ENCODE data around the gene GCK. TPM values are rescaled to one million over a fixed set of nuclear protein-coding genes. Genes with fewer than 3 reads are reported as not detected.
"Not testable (repeated sequence)": the region's sequence is repeated elsewhere in the genome, so short reads cannot be mapped to it uniquely, and the experiment has no call there.

Gene GCK
- total RNA-seq, 2 donors from 2014 or later = 1.3 to 2.1 TPM

- Histone ChIP-seq H3K27me3 (no peaks in the 10 kb centered on the region), H3K9me3 (no peaks in the 10 kb centered on the region), H3K4me3 (no peak overlapping the region), H3K27ac (no peak overlapping the region), H3K4me1 (no peaks in the 10 kb centered on the region), H3K36me3 (replicated peaks in 1 of 2; ENCODE audit: insufficient read depth in 1 of 2, low read depth in 2 of 2) (no peaks in the 10 kb centered on the region)
- no peak for TF ChIP-seq POLR2A (IDR thresholded peaks at IDR 0.05)
- TF ChIP-seq, protein P1, sequence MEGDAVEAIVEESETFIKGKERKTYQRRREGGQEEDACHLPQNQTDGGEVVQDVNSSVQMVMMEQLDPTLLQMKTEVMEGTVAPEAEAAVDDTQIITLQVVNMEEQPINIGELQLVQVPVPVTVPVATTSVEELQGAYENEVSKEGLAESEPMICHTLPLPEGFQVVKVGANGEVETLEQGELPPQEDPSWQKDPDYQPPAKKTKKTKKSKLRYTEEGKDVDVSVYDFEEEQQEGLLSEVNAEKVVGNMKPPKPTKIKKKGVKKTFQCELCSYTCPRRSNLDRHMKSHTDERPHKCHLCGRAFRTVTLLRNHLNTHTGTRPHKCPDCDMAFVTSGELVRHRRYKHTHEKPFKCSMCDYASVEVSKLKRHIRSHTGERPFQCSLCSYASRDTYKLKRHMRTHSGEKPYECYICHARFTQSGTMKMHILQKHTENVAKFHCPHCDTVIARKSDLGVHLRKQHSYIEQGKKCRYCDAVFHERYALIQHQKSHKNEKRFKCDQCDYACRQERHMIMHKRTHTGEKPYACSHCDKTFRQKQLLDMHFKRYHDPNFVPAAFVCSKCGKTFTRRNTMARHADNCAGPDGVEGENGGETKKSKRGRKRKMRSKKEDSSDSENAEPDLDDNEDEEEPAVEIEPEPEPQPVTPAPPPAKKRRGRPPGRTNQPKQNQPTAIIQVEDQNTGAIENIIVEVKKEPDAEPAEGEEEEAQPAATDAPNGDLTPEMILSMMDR (IDR thresholded peaks at IDR 0.05) = no peak
- DNase-seq (no peak), ATAC-seq (no peak)
- intact Hi-C loops (cut with DNase I) = no loop called here
Observed at GRCh38 chr7:44172352-44172751, 16.9 kb downstream of the GCK start.

DNA sequence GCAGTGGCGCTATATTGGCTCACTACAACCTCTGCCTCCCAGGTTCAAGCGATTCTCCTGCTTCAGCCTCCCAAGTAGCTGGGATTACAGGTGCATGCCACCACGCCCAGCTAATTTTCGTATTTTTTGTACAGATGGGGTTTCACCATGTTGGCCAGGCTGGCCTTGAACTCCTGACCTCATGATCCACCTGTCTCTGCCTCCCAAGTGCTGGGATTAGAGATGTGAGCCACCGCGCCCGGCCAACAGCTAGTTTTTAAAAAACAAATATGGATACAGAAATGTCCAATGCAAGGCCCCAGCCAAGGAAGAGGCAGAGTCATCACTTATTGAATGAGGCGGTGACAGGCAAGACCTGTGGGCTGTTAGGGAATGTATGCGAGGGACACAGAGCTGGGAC is 17.3 kb downstream of the GCK start:
- WGBS, 2 donors = 90 to 93% methylated on average over 9 of the region's 9 CpGs
- H3K27ac ChIP-seq; H3K36me3 ChIP-seq (replicated peaks in 1 of 2; ENCODE audit: insufficient read depth in 1 of 2, low read depth in 2 of 2); H3K9me3 ChIP-seq; intact Hi-C loops (cut with DNase I); H3K4me3 ChIP-seq; H3K4me1 ChIP-seq; DNase-seq; ATAC-seq; H3K27me3 ChIP-seq: not testable (repeated sequence)

DNA sequence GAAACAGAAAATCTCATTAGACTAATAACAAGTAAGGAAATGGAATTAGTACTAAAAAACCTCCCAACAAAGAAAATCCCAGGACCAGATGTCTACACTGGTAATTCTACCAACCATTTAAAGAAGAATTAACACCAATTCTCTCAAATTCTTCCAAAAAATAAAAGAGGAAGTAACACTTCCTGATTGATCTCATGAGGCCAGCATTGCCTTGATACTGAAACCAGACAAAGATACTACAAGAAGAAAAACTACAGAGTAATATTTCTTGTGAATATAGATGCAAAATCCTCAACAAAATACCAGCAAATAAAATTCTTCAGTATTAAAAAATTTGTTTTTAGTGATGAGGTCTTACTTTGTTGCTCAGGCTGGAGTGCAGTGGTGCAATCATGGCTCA is 21.3 kb downstream of the GCK start:
- DNase-seq = no peak
- intact Hi-C loops (cut with DNase I) = no loop called here
- TF ChIP-seq, protein P1 (IDR thresholded peaks at IDR 0.05) = no peak
- no peak for TF ChIP-seq POLR2A (IDR thresholded peaks at IDR 0.05)
- Histone ChIP-seq H3K4me3 (no peak overlapping the region), H3K36me3 (replicated peaks in 1 of 2; ENCODE audit: insufficient read depth in 1 of 2, low read depth in 2 of 2) (no peaks in the 10 kb centered on the region), H3K4me1 (no peaks in the 10 kb centered on the region), H3K9me3 (no peaks in the 10 kb centered on the region), H3K27ac (no peak overlapping the region), H3K27me3 (no peaks in the 10 kb centered on the region)
- ATAC-seq = no peak

DNA sequence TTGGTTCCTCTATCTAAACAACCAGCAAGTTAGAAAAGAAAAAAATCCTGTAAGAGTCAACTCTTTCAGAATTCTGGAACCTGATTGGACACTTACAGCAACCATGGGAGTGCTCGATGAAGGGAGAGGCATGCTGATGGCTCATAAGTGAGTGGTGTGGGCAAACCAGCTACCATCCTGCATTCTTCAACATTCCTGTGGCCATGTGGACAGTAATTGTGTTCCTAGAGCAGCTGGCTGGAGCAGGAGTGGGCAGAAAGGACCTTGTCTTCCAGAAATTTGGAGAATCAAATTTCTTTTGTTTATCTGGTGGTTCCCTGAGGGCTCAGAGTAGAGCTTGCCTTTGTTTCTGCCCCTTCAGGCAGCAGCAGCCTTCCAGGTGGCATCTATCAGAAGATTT is 25.6 kb downstream of the GCK start:
- intact Hi-C loops (cut with DNase I) = no loop called here
- H3K27me3 ChIP-seq = no peaks in the 10 kb centered on the region
- DNase-seq = no peak

DNA sequence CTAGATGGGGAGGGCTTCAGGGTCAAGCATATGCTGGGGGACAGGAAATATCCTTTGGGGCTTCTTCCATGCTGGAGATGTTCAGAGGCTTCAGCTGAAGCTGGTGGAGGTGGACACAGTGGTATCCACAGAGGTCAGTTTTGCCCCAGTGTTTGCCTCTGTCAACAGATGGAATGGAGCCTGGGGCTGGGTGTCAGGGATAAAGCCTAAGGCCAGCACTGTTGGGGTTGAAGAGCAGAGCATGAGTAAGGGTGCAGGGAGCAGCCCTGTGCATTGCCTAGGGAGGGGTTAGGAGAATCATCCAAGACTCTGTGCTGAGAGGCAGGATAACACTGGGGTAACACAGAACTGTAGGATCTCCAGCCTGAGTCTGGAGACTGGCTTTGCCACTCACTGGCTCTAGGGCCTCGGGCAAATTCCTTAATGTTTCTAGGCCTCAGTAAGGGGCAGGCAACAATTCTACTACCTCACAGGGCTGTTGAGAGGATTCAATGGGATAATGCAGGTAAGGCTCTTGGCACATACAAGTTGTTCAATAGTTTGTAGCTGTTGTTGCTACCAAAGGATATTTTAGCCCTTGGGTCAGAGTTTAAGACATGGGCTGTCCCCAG is 26.3 kb downstream of the GCK start:
- TF ChIP-seq, protein P1 (IDR thresholded peaks at IDR 0.05) = no peak
- TF ChIP-seq POLR2A (IDR thresholded peaks at IDR 0.05) = no peak
- no peaks in the 10 kb centered on the region for H3K9me3 ChIP-seq
- no peaks in the 10 kb centered on the region for H3K27me3 ChIP-seq
- H3K27ac ChIP-seq = no peak overlapping the region
- intact Hi-C loops (cut with DNase I) = no loop called here
- no peak for ATAC-seq
- 63 to 75% methylated on average over 1 of the region's 1 CpG for WGBS, 2 donors
- no peak overlapping the region for H3K4me3 ChIP-seq
- H3K4me1 ChIP-seq = no peaks in the 10 kb centered on the region
- no peak for DNase-seq
- no peaks in the 10 kb centered on the region for H3K36me3 ChIP-seq (replicated peaks in 1 of 2; ENCODE audit: insufficient read depth in 1 of 2, low read depth in 2 of 2)

More for the DNA sequence above, 25.6 kb downstream of the GCK start:
- Histone ChIP-seq H3K36me3 (replicated peaks in 1 of 2; ENCODE audit: insufficient read depth in 1 of 2, low read depth in 2 of 2) (no peaks in the 10 kb centered on the region), H3K27ac (no peak overlapping the region), H3K9me3 (no peaks in the 10 kb centered on the region), H3K4me1 (no peaks in the 10 kb centered on the region), H3K4me3 (no peak overlapping the region)
- no peak for ATAC-seq
- TF ChIP-seq, protein P1 (IDR thresholded peaks at IDR 0.05) = no peak
- TF ChIP-seq POLR2A (IDR thresholded peaks at IDR 0.05) = no peak
- 31 to 41% methylated on average over 1 of the region's 1 CpG for WGBS, 2 donors
